Measurements from ENCODE around the gene IDH3G.

The IDH3G gene

DNA sequence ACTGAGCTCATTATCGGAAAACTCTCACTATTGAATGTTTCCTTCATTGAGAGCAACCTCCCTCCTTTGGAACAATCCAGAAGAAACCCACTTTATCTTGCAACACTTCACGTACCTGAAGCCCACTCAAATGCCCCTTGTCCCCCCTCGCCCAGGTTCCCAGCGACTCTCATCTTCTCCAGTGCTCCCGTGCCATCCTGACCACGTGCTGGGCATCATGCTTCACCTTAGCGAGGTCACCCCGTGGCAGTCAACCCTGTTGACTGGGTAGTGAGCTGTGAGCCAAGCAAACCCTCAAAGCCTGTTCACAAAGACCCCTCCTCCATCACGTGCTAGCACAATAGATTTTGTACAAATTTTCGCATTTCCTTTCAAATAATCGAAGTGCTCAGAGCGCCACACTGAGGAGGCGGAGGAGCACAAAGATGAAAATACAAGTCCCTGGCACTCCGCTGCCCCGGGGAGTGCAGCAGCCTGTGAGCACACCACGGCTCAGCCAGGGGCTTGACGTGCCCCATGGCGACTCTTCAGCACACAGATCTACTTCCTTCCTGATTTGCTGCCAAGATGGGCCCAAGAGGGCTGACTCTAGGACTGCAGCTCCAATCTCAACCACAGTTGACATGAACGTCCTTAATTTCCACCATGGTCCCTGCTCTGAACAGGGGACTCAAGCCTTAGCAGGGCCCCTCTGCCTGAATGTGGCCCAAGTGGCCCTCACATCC, 20.6 kb upstream of the IDH3G start:
- DNase-seq = no peak

DNA sequence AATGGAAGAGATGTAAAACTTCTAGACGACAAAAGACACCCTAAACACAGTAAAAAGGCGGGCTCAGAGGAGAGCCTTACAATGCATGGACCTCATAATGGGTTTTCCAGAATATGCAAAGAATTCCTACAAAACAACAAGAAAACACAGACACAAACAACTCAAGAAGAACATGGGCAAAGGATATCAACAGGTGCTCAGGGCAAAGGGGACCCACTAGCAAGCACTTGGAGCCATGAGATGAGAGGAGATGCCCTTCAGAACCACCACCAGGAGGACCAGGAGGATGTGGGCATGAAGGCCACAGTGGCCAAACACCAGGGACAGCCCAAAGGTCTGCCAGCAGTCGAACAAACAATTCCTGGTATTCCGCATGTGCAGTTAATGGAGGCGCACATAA, 19.0 kb upstream of the IDH3G start:
- DNase-seq = no peak

DNA sequence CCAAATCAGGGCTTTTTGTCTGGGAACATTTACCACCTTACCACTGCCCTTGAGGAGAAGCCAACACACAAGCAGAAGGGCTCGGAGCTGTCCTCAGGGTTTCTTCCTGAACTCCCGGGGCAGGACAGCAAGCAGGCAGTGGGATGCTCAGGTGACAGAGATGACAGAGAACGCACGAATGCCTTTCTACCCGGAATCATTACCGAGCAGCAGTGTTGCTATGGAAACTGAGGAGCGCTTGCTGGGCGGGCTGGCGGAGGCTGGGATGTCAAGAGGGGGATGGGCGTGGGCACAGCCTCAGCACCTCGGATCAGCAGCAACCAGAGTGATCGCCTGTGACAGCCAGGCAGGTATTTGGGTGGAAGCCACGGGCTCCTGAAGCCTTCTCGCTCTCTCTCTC, 18.0 kb upstream of the IDH3G start:
- no peak for DNase-seq

DNA sequence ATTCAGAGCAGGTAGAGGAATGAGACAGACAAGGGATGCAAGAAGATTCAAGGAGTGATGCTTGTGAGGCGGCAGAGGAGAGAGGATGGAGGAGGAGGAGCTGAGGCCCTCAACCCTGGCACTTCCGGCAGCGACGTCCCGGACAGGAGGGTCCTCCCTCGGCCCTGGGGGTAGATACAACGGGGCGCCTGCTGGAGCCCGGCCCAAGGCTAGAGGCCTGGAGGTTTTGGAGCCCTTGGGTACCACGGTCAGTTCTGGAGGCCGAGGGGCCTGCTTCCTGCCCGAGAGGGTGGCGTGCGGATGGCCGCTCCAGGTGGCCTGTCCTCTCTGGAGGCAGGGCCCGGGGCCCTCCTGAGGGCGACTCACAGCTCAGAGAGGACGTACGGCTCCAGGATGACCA, 13.8 kb upstream of the IDH3G start:
- no peak for DNase-seq

- DNase-seq = no peak
Observed at GRCh38 chrX:153806999-153807575, 12.9 kb upstream of the IDH3G start.

- no peak for DNase-seq
Observed at GRCh38 chrX:153805436-153805835, 11.3 kb upstream of the IDH3G start.

DNA sequence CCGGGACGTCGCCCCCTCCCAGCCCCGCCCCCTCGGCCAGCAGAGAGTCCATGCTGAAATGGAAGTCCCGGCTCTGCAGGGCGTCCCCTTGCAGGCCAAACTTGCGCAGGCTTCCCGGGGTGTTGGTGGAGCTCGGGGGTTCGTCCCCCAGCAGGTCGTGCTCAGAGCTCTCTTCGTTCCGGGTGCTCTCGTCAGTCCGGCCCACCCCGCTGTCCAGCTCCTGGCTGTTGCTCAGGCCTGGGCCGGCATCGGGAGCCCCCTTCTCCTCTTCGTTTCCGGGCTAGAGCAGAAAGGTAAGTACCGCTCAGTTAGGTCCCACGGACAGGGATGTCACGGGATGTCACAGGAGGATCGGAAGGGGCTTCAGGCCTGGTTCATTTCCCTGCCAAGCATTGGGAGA, 10.4 kb upstream of the IDH3G start:
- no peak for DNase-seq

DNA sequence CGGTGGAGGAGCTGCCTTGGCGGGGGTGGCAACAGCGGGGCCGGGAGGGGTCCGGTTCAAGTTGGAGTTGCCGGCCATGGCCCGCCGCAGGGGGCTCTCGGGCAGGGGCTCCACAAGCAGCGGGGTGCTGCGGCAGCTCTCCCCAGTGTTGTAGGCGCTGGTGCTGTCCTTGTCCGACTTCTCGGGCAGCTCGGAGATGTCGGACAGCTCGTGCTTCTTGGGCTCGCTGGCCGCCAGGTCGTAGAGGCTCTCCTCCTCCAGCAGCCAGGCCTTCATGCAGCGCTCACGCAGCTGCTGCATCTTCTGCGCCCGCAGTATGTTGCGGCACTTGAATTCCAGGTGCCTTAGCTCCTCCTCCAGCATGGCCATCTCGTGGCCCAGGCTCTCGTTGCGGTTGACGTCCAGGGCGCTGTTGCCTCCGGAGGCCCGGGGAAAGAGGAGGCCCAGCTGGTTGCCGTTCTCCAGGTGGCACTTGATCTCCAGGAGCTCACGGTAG, 10.0 kb upstream of the IDH3G start:
- no peak for DNase-seq

GRCh38 chrX:153803211-153804099, 9.3 kb upstream of the IDH3G start:
- DNase-seq = no peak

GRCh38 chrX:153802513-153803045, 8.4 kb upstream of the IDH3G start:
- no peak for DNase-seq

- DNase-seq = no peak
Observed at GRCh38 chrX:153801669-153802068, 7.5 kb upstream of the IDH3G start.

DNA sequence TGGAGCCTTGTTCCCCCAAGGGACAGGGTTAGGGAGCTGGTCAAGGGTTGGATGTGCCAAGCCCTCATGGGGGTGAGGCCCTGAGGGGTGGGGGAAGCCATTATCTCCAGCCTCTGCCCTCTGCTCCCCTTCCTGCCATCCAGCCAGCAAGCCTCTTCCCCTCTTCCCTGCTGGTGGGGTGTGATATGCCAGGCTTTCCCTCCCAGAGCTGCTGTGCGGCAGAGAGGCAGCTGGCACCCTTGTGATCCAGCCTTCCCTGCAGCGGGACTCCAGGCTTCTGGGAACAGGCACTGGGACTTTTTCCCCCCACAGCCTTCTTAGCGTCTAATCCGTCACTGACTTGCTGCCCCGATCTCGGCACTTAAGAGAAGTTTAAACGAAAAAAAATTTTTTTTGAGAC, 6.6 kb upstream of the IDH3G start:
- no peak for DNase-seq

DNA sequence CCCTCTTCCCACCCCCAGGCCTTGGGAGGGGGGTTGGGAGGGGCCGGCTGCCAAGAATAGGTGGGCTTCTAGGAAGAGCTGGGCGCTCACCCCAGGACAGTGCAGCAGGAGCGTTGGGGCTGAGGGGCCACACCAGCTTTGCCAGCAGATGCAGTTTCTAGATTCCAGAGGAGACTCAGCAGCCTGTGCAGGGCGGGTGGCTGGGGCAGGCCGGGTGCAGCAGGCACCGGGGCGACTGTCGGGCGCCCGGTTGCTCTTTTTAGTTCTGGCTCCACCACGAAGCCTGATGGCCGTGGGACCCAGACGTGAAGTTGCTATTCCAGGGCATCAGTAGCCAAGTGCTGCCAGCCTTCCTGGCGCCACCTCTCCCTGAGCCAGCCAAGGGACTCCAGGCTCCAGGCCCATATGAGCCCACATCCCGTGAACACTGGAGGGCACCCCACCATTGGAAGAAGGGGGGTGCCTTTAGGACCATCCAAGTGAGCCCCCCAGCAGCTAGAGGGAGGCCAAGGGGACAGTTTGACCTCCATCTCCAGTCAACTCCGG, 6.1 kb upstream of the IDH3G start:
- no peak for DNase-seq

GRCh38 chrX:153799326-153799725, 5.2 kb upstream of the IDH3G start:
- no peak for DNase-seq

- no peak for DNase-seq
Observed at GRCh38 chrX:153797415-153798015, 3.3 kb upstream of the IDH3G start.

- no peak for DNase-seq
Observed at GRCh38 chrX:153794897-153795816, 982 bp upstream of the IDH3G start.

DNA sequence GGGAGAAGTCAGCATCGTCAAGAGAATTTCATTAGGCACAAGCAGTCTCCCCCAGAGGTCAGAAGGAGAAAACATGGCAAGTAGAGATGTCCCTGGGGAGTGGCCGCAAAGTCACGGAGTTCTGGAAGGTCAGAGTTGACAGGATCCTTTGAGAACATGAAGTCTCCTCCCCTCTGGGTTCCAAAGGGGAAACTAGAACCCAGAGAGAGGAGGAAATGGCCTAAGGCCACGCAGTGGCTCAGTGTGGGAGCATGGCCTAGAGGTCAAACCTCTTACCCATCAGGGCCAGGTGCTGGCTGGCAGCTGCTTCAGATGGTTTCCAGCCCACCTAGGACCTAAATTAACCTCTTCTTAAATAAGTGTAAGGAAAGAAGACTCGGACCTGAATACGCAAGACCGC, 884 bp downstream of the IDH3G start:
- DNase-seq = no peak

DNA sequence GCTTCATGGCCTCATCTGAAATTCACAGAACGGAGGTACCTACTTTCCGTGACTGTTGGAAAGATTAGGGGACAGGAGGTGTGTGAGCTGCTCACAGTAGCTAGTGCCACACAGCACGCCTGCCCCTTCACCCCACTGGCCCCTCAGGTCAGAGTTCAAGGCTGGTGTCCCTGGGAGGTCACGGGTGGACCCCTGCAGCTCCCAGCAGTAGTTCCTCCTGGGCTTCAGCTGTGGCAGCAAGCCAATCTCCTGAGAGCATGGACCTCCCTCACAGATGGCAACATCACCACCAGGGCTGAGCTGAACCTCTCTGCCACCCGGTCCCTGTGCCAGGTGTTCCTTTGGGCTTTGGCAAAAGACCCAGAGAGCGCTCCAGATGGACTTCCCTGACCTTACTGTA, 1.8 kb downstream of the IDH3G start:
- no peak for DNase-seq

DNA sequence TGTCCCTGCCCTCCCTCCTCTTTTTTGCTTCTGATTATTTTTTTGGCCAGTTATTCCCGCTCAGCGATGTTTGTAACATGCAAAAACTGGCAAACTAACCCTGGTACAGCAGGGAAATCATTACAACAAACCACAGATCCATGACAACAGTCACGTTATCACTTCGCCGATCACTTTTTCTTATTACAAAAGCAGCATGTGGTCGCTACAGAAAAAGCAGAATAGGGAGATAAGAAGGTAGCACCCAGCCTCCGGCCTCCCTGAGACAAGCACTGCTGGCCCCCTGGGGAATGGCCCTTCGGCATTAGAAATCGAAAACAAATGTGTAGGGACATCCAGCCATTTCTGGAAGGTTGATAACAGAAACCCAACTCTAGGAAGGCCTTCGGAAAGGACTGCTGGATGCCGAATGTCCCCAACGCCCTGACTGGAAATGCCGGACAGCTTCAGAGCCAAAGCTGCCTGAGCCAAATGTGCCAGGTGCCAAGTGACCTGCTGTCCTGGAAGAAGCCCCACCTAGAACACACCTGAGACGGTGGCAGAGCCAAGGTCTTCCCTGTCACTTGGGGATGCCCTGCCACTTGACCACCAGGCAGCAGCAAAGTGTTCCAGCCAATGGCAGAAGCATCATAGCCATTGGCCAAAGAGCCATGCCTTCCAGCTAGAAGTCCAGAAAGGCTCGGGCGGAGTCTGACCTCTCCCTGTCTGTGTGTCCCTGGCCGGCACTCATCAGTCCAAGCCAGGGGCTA, 2.9 kb downstream of the IDH3G start:
- DNase-seq = no peak

- no peak for DNase-seq
Observed at GRCh38 chrX:153789654-153790053, 4.5 kb downstream of the IDH3G start.

DNA sequence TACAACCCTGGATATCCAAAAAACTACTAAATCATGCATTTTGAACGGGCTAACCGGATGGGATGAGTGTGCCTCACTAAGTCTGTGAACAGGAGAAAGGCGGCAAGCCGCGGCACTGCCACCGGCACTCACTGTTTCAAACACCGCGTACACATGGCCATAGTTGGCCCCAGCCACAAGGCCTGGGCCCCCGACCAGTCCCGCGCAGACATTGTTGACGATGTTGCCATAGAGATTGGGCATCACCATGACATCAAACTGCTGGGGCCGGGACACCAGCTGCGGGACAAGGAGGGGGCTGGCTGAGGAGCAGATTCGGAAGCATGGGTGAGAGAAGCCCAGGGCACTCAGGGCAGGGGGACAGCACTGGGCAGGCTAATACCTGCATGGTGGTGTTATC, 7.5 kb downstream of the IDH3G start:
- DNase-seq = no peak
